Measurements from ENCODE around the gene FOXD4.
"Not testable (repeated sequence)": the region's sequence is repeated elsewhere in the genome, so short reads cannot be mapped to it uniquely, and the experiment has no call there.

GRCh38 chr9:87860-88259 is 30.4 kb downstream of the FOXD4 start:
- not testable (repeated sequence) for TF ChIP-seq CTCF (IDR thresholded peaks at IDR 0.05 in 8 of 11, conservative IDR thresholded peaks at IDR 0.05 in 3 of 11); POLR2A (IDR thresholded peaks at IDR 0.05); POLR2AphosphoS5 (IDR thresholded peaks at IDR 0.05)
